ENCODE data around the gene CSK.

- no peak for TF ChIP-seq CTCF (IDR thresholded peaks at IDR 0.05)
- TF ChIP-seq ZFX (IDR thresholded peaks at IDR 0.05; ENCODE audit: borderline replicate concordance), result no peak
Observed at GRCh38 chr15:74830868-74831267, 49.0 kb downstream of the CSK start.

Measured in 22Rv1 (cell line).